HG03064 (cell line): ENCODE measurements around the gene ADGRB3.
"Not testable (repeated sequence)": the region's sequence is repeated elsewhere in the genome, so short reads cannot be mapped to it uniquely, and the experiment has no call there.

Source experiments
- ATAC-seq: cut with Tn5 transposase; IDR thresholded peaks from one replicate; pipeline ENCODE4 v1.9.1; 2021; ENCODE audit warnings: low read depth; ENCODE audit not compliant: unreplicated experiment

The ADGRB3 gene

GRCh38 chr6:69097948-69098347, 462.9 kb downstream of the ADGRB3 start:
- no peak for ATAC-seq

DNA sequence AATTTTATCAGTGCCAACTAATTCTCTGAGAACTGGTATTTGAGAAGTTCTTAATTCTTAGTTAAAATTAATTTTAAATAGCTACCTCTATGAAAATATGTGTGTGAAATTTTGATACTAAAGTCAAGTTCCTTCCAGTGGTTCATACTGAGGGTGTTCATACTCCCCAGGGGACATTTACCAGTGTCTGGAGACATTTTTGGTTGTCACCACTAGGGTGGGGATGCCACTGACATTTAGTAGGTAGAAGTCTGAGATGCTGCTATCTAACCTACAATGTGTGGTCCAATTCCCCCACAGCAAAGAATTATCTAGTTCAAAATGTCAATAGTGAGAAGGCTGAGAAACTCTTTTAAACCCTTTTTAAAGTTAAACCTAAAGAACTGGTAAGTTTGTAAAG, 463.8 kb downstream of the ADGRB3 start:
- ATAC-seq: no peak

DNA sequence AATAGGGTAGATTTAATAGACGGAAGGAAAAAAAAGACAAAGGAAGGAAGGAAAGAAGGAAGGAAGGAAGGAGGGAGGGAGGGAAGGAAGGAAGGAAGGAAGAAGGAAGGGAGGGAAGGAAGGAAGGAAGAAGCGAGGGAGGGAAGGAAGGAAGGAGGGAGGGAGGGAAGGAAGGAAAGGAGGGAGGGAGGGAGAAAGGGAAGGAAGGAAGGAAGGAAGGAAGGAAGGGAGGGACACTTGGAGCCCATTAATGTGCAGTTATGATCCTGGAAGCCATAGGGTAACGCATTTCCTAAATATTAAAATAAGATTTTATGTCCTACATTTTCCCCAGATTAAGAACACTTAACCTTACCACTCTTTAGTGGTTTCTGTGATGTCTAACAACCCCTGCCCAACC, 465.7 kb downstream of the ADGRB3 start:
- no peak for ATAC-seq

DNA sequence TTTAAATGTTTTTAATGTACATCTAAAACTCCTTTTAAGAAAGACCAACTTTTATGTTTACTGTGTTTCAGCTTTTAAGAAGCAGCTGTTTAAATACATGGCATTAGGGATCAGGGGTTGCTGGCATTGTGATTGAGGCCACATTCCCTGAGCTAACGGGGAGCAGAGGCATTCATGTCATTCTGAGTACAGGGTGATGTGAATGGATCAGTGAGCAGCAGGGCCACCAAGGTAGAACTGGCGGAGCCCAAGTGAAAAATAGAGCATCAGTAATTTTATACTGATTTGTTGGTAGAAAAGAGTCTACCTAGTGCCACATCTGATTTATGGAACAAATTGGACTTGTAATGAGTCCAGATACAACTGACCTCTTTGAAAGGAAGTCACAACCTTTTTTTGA, 467.3 kb downstream of the ADGRB3 start:
- no peak for ATAC-seq

DNA sequence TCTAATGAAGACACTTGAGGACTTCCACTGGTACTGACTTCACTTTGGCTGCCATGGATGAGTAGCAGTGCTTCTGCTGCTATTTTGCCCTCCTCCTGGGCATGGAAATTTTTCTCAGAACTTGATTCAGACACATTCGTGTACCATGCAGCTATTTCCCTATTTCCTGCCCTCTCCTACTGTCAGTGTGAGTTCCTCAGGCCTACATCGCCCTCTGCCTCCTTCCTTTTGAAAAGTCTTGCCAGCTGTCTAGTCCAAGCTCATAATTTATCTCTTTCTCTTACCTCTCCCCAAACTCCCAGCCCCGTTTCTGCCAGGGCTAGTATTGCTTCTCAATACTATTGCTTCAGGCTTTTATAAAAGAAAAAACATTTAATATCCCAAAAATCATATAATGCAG, 470.2 kb downstream of the ADGRB3 start:
- ATAC-seq: no peak

DNA sequence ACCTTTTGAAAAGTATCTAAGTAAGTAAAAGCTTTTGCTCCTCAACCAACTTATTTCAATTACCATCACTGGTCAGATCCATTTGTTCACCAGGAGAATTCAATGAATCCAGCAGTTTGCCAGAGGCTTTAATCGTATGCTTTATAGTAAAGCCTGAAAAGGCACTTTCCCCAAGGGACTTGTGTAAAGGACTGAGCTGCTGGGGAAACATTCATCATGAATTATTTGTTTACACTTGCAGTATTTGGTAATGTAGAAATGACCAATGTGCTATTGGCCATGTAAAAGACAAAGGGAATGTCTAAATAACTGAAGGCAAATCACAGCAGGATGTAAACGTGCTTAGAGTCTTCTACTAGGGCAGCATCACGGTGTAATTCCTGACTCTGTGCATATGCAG, 471.4 kb downstream of the ADGRB3 start:
- ATAC-seq: no peak

DNA sequence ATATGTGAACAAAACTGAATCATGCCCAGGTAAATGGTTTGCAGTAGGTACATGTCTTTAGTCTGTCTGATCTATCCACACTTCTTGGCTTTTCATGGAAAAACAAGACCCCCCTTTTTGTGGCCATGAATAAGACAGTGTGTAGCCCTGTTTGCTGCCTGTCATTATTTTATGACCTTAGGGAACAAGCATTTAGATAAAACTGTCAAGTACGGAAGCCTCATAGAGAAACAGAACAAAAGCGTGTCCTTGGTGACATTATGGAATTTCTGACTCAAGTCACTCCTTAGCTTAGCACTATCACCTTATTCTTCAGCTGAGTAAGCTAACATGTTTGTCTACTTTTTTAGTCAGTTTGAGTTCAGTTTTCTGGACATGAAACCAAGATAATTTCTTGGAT, 476.2 kb downstream of the ADGRB3 start:
- no peak for ATAC-seq

- no peak for ATAC-seq
These were observed 481.6 kb downstream of the ADGRB3 start for GRCh38 chr6:69116658-69117057.

- not testable (repeated sequence) for ATAC-seq
These were observed 486.7 kb downstream of the ADGRB3 start for GRCh38 chr6:69121461-69122406.

- ATAC-seq: no peak
These were observed 487.3 kb downstream of the ADGRB3 start for GRCh38 chr6:69122407-69122773.

DNA sequence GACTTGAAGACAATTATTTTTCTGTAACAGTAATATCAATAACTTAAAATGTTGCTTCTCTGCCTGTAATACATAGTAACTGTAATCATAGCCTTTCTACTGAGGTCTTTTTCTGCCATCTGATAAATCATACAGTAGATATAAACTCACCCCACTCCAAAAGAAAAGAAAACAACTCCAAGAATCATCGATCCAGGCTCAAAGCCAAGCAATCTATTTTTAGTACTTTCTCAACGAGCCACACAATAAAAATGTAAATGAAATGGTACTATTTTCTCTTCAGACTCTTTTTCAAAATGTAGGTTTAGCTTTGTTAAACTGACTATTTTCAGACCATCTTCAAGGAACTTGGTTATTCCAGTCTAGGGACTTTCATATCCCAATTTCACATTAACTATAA, 493.3 kb downstream of the ADGRB3 start:
- ATAC-seq: no peak

GRCh38 chr6:69129046-69129445, 494.0 kb downstream of the ADGRB3 start:
- no peak for ATAC-seq

- no peak for ATAC-seq
These were observed 500.8 kb downstream of the ADGRB3 start for GRCh38 chr6:69135927-69136326.

- no peak for ATAC-seq
These were observed 503.1 kb downstream of the ADGRB3 start for GRCh38 chr6:69138148-69138547.

GRCh38 chr6:69138893-69139494, 503.9 kb downstream of the ADGRB3 start:
- ATAC-seq: no peak

- ATAC-seq: no peak
These were observed 510.0 kb downstream of the ADGRB3 start for GRCh38 chr6:69145062-69145461.

GRCh38 chr6:69146385-69146784, 511.3 kb downstream of the ADGRB3 start:
- ATAC-seq: no peak

- no peak for ATAC-seq
These were observed 520.4 kb downstream of the ADGRB3 start for GRCh38 chr6:69155467-69155866.

DNA sequence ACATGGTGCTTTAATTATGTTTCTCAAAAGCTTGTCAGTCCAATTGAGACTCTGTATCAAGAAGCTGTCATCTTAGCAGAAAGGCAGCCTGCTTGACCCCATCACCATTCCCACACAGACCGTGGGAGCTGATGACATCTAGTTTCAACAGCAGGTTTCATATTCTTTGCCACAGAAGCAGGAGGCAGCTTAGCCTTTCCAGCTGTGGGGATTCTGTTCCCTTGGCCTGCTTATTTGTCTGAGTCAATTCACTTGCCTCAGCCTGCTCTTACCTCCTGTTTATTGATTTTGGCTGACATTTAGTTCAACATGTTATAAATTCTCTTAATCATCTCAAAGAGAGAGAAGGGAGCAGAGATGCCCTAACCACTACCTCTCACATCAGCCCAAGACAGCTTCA, 527.7 kb downstream of the ADGRB3 start:
- ATAC-seq: no peak

GRCh38 chr6:69164564-69165229, 529.6 kb downstream of the ADGRB3 start:
- ATAC-seq: no peak

DNA sequence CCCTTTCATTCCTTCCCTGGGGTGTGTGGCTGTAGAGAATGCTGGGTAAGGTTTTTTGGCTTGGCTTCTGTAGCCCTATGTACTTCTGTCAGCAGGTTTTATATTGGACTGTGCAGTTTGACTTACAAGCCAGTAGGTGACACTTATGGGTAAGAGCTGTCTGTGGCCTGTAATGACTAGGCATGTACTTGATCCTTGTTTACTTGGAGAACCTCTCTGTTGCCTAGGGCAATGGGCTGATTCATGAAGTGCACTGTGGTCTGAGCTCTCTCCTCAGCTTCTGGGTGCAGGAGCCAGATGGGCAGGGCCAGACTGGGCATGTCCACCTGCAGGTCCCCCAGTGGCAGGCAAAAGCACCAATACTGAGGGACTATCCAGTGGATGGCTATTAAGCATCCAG, 544.6 kb downstream of the ADGRB3 start:
- no peak for ATAC-seq
